GM12892 (cell line): ENCODE measurements around the gene DHRSX.
"Not testable (repeated sequence)": the region's sequence is repeated elsewhere in the genome, so short reads cannot be mapped to it uniquely, and the experiment has no call there.

Experiments
- DNase-seq: peaks from one replicate; pipeline ENCODE4 v3.0.0; 2011; ENCODE audit not compliant: insufficient read length
- FAIRE-seq: peaks from 2 replicates; lab custom pipeline; 2011; peaks lifted over from hg19 to GRCh38; lab: Jason Lieb, UNC
- POLR2A ChIP-seq: IDR thresholded peaks from 2 replicates; pipeline ENCODE4 v1.6.1; 2011; ENCODE audit warnings: low read depth, low read length, control low read depth
- POLR2AphosphoS5 ChIP-seq: IDR thresholded peaks from 2 replicates; pipeline ENCODE4 v1.6.1; 2011; ENCODE audit warnings: low read depth, low read length, control low read depth
- TAF1 ChIP-seq: IDR thresholded peaks from 2 replicates; pipeline ENCODE4 v1.6.1; 2011; ENCODE audit warnings: low read depth, mild to moderate bottlenecking, control low read depth, low read length, borderline replicate concordance

The DHRSX gene

DNA sequence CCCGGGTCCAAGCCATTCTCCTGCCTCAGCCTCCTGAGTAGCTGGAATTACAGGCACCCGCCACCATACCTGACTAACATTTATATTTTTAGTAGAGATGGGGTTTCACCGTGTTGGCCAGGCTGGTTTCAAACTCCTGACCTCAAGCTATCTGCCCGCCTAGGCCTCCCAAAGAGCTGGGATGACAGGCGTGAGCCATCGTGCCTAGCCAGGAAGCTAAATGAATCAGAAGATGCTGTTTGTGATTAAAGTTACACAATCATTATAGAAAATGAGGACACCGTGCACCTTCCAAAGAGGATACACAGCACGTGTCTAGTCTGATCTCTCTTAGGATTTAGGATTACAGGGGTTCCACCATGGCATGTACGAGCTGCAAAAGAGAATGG is 99.6 kb downstream of the DHRSX start:
- TF ChIP-seq TAF1: no peak
- no peak for TF ChIP-seq POLR2AphosphoS5
- TF ChIP-seq POLR2A: no peak
- no peak for DNase-seq
- FAIRE-seq: no peak

DNA sequence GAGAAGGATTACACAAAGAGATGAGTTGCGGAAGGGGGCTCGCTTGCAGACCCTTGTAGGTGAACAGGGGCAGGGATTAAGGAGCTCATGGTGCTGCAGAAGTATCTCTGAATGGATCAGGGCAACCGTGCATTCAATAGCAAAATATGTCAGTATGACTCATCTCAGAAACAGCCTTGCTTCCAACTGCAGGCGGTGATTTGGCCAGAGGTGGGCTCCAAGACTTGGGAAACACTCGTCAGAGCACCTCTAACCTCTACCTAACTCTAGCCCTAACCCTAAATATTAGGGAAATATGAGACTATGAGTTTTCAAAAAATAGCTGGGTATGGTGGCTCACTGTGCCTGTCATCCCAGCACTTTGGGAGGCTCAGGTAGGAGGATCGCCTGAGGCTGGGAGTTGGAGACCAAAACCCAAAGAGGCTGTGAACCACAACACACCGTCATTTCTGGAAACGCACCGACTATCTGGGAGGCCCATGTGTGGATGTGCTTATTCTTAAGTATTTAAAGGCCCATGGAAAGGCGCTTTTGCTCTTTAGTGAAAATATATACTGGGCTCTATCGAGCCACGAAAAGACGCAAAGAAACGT is 102.6 kb downstream of the DHRSX start:
- FAIRE-seq (no peak), DNase-seq (no peak)
- TF ChIP-seq POLR2AphosphoS5: no peak
- TF ChIP-seq POLR2A: no peak
- no peak for TF ChIP-seq TAF1

DNA sequence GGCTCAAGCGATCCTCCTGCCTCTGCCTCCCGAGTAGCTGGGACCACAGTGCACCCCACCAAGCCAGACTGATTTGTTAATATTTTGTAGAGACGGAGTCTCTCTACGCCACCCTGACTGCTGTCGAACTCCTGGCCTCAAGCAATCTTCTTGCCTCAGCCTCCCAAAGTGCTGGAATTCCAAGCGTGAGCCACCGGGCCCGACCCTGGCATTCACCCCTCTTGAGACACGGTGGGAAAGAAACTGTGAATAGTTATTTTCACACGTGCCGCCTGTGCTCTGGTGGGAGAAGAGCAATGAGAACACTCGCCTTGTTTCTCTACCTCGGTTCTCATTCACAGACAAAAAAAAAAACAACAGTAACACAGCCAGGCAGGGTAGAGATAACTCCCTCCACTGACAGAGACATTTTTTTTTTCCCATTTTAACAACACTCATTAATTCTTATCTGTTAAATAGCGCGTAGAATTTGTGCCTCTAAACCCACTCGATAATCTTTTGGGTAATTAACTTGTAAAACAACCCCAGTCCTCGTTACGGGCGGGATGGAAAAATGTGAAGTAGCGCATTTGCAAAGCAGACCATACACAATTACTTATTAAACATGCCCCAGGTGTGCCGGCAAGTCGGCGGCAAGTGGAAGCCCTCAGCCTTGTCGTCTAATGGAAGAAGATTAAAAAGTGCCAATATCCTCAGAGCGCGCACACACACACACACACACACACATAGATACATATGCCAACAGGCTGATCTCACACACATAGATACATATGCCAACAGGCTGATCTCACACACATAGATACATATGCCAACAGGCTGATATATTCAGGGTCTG is 103.3 kb downstream of the DHRSX start:
- DNase-seq (no peak), FAIRE-seq (peak; percentile 80)
- no peak for TF ChIP-seq POLR2A
- TF ChIP-seq POLR2AphosphoS5: no peak

DNA sequence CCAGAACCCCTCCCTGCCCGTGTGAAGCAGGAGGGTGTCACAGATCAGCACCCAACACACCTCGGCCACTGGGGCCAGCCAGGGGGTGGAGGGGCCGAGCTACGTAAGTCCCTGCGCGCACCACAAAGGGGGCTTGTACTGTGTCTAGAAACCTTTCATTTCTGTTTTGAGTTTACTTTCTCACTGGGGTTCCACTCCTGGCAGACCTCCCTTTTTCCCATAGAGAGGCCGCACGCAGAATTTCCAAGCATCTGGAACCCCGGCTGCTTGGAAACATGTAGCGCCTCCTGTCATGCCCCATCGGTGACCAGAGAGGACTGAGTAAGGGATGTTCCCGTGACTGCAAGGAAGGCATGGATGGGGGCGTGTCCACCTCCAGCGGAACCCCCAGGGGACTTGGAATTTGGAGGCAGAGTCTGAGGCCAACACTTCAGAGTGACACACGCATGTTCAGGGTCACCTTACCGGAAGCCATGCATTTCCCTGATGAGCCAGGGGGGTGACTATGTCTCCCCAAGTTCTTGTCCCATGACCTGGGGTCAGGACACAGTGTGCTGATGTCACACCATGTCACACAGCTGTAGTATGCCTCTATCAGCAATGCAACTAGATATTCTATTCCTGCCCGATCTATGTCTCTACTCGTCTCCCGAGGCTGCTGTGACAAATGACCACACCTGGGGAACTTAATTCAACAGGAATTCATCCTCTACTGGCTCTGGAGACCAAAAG is 105.3 kb downstream of the DHRSX start:
- FAIRE-seq: no peak
- no peak for DNase-seq
- TF ChIP-seq TAF1 (no peak), POLR2A (no peak), POLR2AphosphoS5 (no peak)

DNA sequence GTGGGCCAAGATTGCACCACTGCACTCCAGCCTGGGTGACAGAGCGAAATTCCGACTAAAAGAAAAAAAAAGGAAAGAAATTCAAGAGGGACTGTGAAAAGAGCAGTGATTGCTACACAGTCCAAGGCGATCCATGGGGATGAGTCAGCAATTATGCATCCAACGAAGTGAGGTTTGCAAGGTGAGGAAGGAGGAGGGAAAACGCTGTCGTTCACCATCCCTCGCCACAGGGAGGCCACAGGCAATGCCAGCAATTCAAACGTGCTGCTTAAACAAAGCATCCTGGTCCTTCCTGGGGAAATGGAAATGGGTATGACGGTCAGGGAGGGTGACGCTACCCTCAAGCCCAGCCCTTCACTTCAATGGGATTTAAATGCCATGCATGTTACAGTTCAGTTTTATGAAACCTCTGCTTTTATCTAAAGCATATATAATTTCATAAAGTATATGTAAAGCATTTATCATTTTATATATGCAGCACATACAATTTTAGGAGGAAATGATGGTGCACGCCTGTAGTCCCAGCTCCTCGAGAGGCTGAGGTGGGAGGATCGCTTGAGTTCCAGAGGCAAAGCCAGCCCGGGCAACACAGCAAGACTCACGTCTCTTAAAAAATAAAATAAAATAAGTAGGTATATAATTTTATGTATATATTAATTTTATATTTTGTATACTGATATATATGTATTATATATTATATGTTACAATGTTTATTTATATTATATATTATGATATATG is 108.7 kb downstream of the DHRSX start:
- DNase-seq (no peak), FAIRE-seq (no peak)

DNA sequence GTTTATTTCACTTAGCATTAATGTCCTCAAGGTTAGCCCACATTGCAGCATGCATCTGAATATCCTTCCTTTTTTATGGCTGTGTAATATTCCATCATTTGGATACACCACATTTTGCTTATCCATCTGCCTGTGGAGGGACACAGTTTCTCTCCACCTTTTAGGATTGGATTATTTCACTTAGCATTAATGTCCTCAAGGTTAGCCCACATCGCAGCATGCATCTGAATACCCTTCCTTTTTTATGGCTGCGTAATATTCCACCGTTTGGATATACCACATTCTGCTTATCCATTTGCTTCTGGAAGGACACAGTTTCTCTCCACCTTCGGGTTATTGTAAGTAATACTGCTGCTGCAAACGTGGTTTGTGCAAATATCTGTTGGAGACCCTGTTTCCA is 110.0 kb downstream of the DHRSX start:
- FAIRE-seq (peak; percentile 36), DNase-seq (no peak)
- no peak for TF ChIP-seq POLR2A
- TF ChIP-seq TAF1: no peak
- no peak for TF ChIP-seq POLR2AphosphoS5

More for the DNA sequence above, 108.7 kb downstream of the DHRSX start:
- TF ChIP-seq TAF1: no peak
- TF ChIP-seq POLR2A: no peak
- TF ChIP-seq POLR2AphosphoS5: no peak

DNA sequence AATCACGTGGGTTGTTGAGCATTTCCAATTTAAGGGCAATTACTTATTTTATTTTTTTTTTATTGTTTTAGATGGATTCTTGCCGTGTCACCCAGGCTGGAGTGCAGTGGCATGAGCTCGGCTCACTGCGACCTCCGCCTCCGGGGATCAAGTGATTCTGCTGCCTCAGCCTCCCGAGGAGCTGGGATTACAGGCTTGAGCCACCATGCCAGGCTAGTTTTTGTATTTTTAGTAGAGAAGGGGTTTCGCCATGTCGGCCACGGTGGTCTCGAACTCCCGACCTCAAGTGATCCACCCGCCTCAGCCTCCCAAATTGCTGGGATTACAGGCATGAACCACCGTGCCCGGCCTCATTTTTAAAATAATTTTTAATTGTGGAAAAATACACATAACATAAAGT is 111.0 kb downstream of the DHRSX start:
- not testable (repeated sequence) for FAIRE-seq

DNA sequence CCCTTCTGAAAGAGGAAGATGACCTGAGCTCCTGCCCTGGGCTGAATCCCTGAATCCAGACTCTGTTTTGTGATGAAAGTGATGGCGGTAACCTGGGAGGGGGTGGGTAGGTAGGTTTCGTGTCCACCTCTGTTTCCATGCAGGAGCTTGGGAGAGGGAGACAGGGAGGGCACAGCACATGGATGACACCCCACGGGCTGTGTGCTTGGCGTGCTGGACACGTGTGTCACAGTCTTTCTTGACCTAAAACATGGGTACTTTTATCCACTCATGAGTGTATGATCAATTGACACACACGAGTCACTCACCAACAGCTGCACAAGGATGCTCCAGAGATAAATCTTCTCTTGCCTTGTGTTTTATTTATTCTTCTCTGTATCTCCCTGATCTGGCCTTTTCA is 111.5 kb downstream of the DHRSX start:
- TF ChIP-seq TAF1 (no peak), POLR2AphosphoS5 (no peak), POLR2A (no peak)
- FAIRE-seq (no peak), DNase-seq (no peak)

More for the DNA sequence above, 111.0 kb downstream of the DHRSX start:
- DNase-seq: not testable (repeated sequence)

DNA sequence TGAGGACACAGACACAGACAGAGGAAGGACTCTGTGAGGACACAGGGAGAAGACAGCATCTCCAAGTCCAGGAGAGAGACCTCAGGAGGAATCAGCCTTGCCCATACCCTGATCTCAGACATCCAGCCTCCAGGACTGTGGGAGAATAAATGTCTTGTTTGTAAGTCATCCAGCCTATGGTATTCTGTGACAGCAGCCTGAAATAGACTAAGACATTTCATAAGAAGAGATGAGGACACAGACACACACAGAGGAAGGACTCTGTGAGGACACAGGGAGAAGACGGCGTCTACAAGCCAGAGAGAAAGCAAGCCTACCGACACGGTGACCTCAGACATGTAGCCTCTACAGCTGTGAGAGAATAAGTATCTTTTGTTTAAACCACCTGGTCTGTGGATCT is 112.1 kb downstream of the DHRSX start:
- FAIRE-seq (no peak), DNase-seq (no peak)
- TF ChIP-seq TAF1 (no peak), POLR2A (no peak), POLR2AphosphoS5 (no peak)

DNA sequence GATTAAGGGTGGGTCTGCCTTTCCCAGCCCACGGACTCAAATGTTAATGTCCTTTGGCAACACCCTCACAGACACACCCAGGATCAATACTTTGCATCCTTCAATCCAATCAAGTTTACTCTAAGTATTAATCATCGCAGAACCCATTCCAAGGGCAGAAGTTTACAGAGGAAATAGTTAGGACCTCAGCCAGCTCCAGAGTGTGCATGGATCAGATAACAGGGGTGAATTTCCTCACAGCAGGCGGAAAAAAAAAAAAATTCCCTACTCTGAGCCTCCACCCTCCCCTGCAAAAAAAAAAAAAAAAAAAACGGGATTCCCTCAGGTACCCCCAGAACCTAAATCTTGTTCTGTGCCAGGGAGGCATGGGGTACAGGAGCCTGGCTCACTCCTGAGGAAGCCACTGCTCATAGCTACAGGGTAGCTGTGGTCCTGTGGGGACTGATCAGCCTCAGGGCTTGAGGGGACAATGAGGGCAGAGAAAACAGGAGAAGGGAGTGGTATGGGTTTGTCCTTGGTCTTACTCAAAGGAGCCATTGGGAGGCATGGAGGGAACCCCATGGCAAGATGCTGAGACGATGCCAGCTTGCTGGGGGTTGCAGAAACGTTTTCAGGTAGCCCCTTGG is 113.0 kb downstream of the DHRSX start:
- TF ChIP-seq TAF1 (no peak), POLR2AphosphoS5 (no peak), POLR2A (no peak)
- no peak for FAIRE-seq
- no peak for DNase-seq

DNA sequence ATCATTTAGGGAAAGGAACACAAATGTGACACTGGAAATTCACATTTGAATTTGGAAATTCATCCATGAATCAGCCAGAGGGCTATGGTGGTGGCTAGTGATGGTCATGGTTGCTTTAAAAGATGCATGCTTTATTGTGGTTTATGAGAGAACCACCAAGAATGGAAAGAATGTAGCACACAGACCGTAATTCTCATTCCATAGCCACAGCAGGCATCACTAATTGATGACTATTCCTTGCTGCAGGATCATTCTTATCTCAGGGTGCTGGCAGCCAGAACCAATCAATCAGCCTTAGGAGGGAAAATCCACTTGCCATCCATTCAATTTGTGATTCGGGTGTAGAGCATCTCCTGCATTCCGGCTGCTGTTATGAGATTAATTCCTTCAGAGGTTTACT is 115.6 kb downstream of the DHRSX start:
- DNase-seq: no peak
- FAIRE-seq: no peak
- TF ChIP-seq TAF1 (no peak), POLR2A (no peak), POLR2AphosphoS5 (no peak)
